Measurements from ENCODE around the gene NTRK3. TPM values are rescaled to one million over a fixed set of nuclear protein-coding genes. Genes with fewer than 3 reads are reported as not detected.

NTRK3 gene
- total RNA-seq, 6 donors from 2014 or later: 1.4 to 11.5 (median 2.4) TPM

DNA sequence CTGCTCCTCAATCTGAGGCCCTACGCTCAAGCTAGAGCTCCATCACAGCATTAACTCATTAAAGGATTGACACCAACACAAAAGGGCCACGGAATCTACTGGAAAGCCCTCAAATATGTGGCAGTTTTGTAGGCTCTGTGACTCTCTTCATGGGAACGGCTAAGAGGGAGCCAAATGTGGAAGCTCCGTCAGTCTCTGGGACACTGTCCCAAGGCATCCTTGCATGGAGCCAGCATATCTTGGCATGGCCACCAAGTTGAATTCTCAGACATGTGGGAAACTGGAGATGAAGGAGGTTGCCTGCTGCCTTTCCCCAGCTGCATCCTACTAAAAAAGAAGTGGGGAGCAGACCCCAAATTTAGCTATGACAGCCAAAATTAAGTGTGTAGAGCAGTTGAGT, 296.9 kb downstream of the NTRK3 start:
- no peak overlapping the region for H3K27ac ChIP-seq
- TF ChIP-seq, protein P1, sequence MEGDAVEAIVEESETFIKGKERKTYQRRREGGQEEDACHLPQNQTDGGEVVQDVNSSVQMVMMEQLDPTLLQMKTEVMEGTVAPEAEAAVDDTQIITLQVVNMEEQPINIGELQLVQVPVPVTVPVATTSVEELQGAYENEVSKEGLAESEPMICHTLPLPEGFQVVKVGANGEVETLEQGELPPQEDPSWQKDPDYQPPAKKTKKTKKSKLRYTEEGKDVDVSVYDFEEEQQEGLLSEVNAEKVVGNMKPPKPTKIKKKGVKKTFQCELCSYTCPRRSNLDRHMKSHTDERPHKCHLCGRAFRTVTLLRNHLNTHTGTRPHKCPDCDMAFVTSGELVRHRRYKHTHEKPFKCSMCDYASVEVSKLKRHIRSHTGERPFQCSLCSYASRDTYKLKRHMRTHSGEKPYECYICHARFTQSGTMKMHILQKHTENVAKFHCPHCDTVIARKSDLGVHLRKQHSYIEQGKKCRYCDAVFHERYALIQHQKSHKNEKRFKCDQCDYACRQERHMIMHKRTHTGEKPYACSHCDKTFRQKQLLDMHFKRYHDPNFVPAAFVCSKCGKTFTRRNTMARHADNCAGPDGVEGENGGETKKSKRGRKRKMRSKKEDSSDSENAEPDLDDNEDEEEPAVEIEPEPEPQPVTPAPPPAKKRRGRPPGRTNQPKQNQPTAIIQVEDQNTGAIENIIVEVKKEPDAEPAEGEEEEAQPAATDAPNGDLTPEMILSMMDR (IDR thresholded peaks at IDR 0.05): no peak
- TF ChIP-seq POLR2A (IDR thresholded peaks at IDR 0.05) (no peak), POLR2AphosphoS5 (IDR thresholded peaks at IDR 0.05) (no peak), EP300 (IDR thresholded peaks at IDR 0.05) (no peak)
- DNase-seq: no peak
- no peaks in the 10 kb centered on the region for H3K36me3 ChIP-seq
- H3K4me1 ChIP-seq: peaks cover 0 to 8% (median 0%) of the 10 kb centered on the region in 4 donors
- WGBS, 2 donors: 71 to 83% methylated on average over 4 of the region's 4 CpGs
- no peaks in the 10 kb centered on the region for H3K9me3 ChIP-seq
- ATAC-seq (ENCODE audit: low FRiP score in 2 of 2): no peak
- H3K27me3 ChIP-seq: no peaks in the 10 kb centered on the region
- no peak overlapping the region for H3K4me3 ChIP-seq

DNA sequence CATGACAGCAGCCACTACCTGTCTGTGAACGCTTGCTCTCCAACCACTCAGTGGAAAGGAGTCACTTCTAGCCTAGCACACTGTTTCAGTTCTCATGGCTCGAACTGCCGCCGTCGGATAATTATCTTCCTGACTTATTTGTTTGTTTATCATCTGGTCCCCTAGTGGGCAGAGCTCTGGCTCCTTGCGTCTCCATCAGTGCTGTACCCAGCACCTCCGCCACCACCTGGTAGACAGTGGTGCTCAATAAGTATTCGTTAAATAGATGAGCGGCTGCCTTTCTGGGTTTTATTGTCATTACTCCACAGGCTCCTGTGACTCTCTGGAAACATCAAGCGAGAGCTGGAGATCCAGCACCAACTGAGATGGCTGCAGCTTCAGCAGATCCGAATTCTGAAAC, 297.5 kb downstream of the NTRK3 start:
- peaks cover 0 to 8% (median 0%) of the 10 kb centered on the region in 4 donors for H3K4me1 ChIP-seq
- no peak overlapping the region for H3K27ac ChIP-seq
- 77 to 78% methylated on average over 11 of the region's 11 CpGs for WGBS, 2 donors
- DNase-seq (no peak), ATAC-seq (ENCODE audit: low FRiP score in 2 of 2) (no peak)
- TF ChIP-seq, protein P1 (IDR thresholded peaks at IDR 0.05): no peak
- TF ChIP-seq POLR2AphosphoS5 (IDR thresholded peaks at IDR 0.05) (no peak), EP300 (IDR thresholded peaks at IDR 0.05) (no peak), POLR2A (IDR thresholded peaks at IDR 0.05) (no peak)
- no peak overlapping the region for H3K4me3 ChIP-seq
- H3K9me3 ChIP-seq: no peaks in the 10 kb centered on the region
- H3K36me3 ChIP-seq: no peaks in the 10 kb centered on the region
- no peaks in the 10 kb centered on the region for H3K27me3 ChIP-seq

DNA sequence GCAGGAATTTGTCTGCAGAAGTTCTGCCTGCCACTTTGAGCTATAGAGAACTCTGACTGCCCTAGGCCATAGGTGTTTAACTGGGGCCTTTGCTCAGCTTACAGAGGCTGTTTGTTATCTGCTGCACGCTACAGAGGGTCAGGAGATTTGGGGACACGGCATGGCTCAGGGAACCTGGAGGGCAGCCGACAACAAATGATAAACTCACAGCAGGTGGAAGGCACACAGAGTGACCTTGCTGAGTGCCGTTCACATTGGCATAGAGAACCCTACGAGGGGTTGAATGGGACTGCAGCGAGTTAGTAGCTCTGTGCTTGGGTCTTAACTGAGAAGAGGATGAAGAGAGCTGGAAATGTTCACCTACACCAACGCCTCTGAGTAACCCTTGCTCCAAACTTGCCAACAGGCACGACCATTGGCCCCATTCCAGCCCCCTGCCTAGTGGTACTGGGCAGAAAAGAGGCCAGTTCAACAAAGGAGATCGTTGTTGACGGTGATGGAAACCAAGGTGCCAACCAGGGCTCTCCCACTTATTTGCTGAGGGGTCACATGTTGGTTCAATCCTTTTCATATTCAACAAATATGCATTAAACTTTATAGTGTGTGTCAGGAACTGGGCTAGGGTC, 301.1 kb downstream of the NTRK3 start:
- Histone ChIP-seq H3K36me3 (no peaks in the 10 kb centered on the region), H3K4me3 (no peak overlapping the region), H3K9me3 (no peaks in the 10 kb centered on the region), H3K27ac (no peak overlapping the region), H3K27me3 (no peaks in the 10 kb centered on the region), H3K4me1 (no peaks in the 10 kb centered on the region)
- ATAC-seq (ENCODE audit: low FRiP score in 2 of 2): no peak
- WGBS, 2 donors: 64 to 71% methylated on average over 10 of the region's 10 CpGs
- no peak for DNase-seq
- TF ChIP-seq POLR2A (IDR thresholded peaks at IDR 0.05) (no peak), POLR2AphosphoS5 (IDR thresholded peaks at IDR 0.05) (no peak), EP300 (IDR thresholded peaks at IDR 0.05) (no peak)
- TF ChIP-seq, protein P1 (IDR thresholded peaks at IDR 0.05): no peak

DNA sequence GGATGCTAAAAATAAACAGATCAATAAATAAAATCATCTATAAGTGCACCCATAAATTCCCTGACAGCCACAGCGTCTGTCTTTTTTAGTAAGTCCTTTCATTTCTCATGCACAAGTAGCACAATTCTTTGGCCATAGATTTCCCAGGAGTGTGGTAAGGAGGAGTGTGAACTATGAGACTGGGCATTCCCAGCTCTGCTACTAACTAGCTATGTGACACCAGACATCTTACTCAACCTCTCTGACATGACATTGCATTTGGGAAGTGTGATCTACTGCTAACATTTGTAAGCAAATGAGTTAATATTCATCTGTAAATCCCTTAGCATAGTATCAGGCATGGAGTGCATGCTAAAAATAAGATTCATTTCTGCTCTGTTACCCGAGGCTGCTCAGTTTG, 301.7 kb downstream of the NTRK3 start:
- no peak overlapping the region for H3K27ac ChIP-seq
- no peak overlapping the region for H3K4me3 ChIP-seq
- 68 to 72% methylated on average over 2 of the region's 2 CpGs for WGBS, 2 donors
- ATAC-seq (ENCODE audit: low FRiP score in 2 of 2) (no peak), DNase-seq (no peak)
- TF ChIP-seq EP300 (IDR thresholded peaks at IDR 0.05) (no peak), POLR2AphosphoS5 (IDR thresholded peaks at IDR 0.05) (peak in 1 of 2 donors; percentile 14)
- H3K9me3 ChIP-seq: no peaks in the 10 kb centered on the region
- H3K36me3 ChIP-seq: no peaks in the 10 kb centered on the region
- no peaks in the 10 kb centered on the region for H3K4me1 ChIP-seq
- no peaks in the 10 kb centered on the region for H3K27me3 ChIP-seq

DNA sequence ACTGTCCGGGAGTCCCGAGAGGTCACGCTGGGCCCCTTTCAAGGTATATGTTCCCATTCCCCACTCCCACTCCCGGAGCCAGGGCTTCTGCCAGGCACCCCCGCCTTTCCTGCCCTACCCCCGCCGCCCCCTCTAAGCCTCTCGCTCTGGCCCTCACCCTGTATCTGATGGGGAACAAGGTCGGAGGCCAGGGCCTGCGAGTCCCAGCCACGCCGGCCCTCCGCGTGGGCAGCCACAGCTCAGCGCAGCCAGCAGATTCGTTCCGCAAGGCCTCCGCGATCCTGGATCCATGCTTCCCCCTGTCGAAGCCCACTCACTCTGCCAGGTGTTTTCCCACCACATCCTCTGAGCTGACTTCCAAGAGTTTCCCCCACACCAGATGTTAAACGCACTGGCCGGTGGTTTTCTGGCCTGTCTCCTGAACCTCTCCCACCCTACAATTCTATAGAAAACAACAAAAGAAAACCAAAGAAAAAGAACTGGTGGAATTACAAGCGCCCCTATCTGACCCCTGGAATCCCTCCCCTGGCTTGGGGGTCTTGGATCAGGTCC, 303.7 kb downstream of the NTRK3 start:
- H3K36me3 ChIP-seq: no peaks in the 10 kb centered on the region
- no peak overlapping the region for H3K27ac ChIP-seq
- no peak overlapping the region for H3K4me3 ChIP-seq
- 89 to 95% methylated on average over 22 to 23 of the region's 23 CpGs for WGBS, 2 donors
- no peaks in the 10 kb centered on the region for H3K9me3 ChIP-seq
- peak in 1 of 2 donors; percentile 67 for DNase-seq
- TF ChIP-seq, protein P1 (IDR thresholded peaks at IDR 0.05): no peak
- TF ChIP-seq POLR2AphosphoS5 (IDR thresholded peaks at IDR 0.05) (no peak), EP300 (IDR thresholded peaks at IDR 0.05) (no peak), POLR2A (IDR thresholded peaks at IDR 0.05) (no peak)
- no peaks in the 10 kb centered on the region for H3K27me3 ChIP-seq
- no peaks in the 10 kb centered on the region for H3K4me1 ChIP-seq
- peak in 1 of 2 donors; percentile 9 for ATAC-seq (ENCODE audit: low FRiP score in 2 of 2)

Data from upper lobe of left lung (tissue), 6 donors.